ENCODE measurements around the gene PRRC2C.

- TF ChIP-seq CTCF (conservative IDR thresholded peaks at IDR 0.05; ENCODE audit: low read length) (no peak), EZH2phosphoT487 (IDR thresholded peaks at IDR 0.05; ENCODE audit: borderline replicate concordance, low read depth, low read length) (no peak)
These were observed 15.0 kb downstream of the PRRC2C start for GRCh38 chr1:171500304-171500703.

All from OCI-LY7 (cell line).